ENCODE results near the gene IFI27L1. TPM values are rescaled to one million over a fixed set of nuclear protein-coding genes. Genes with fewer than 3 reads are reported as not detected.

IFI27L1 gene
- total RNA-seq, 1 experiment from 2014 or later: 14.7 TPM

- no peak overlapping the region for H3K27ac ChIP-seq (ENCODE audit: low read depth, low read length, poor library complexity, severe bottlenecking)
- no peak for TF ChIP-seq EZH2 (IDR thresholded peaks at IDR 0.05; ENCODE audit: borderline replicate concordance, low read depth, low read length, poor library complexity, severe bottlenecking)
- TF ChIP-seq CTCF (conservative IDR thresholded peaks at IDR 0.05; ENCODE audit: low read depth, low read length): peak; percentile 70
- CTCF ChIA-PET: interaction anchor here (0.7 to 1.1 kb wide), 2 partner anchors 60 to 85 kb away, joined by 6 to 9 read pairs; no protein-coding TSS in a partner anchor
- no peaks in the 10 kb centered on the region for H3K9me3 ChIP-seq (ENCODE audit: low read depth, low read length, poor library complexity, severe bottlenecking)
- H3K4me3 ChIP-seq (ENCODE audit: low read depth, low read length, poor library complexity, severe bottlenecking): no peak overlapping the region
- peaks cover 57% of the 10 kb centered on the region for H3K36me3 ChIP-seq (ENCODE audit: insufficient read depth, low read length, poor library complexity, severe bottlenecking)
- intact Hi-C loops (cut with micrococcal nuclease; ENCODE audit: unreplicated experiment): no loop called here
- POLR2A ChIA-PET (ENCODE audit: low non-redundant PET): interaction anchor here (0.6 kb wide), 1 partner anchor 25 kb away, joined by 3 read pairs; the partner anchor contains the start of gene OTUB2
- H3K4me1 ChIP-seq (ENCODE audit: insufficient read depth, low read length, poor library complexity, severe bottlenecking): peaks cover 30% of the 10 kb centered on the region
- DNase-seq (ENCODE audit: low spot score): peak; percentile 43
- BruUV-seq (replicated peaks): no TSS peak
- no peaks in the 10 kb centered on the region for H3K27me3 ChIP-seq (replicated peaks; ENCODE audit: insufficient read depth, low read depth, low read length, poor library complexity)
Observed at GRCh38 chr14:94051115-94051514, 30.0 kb upstream of the IFI27L1 start.

GRCh38 chr14:94051779-94052178 lies 29.3 kb upstream of the IFI27L1 start:
- H3K4me3 ChIP-seq (ENCODE audit: low read depth, low read length, poor library complexity, severe bottlenecking): no peak overlapping the region
- H3K9me3 ChIP-seq (ENCODE audit: low read depth, low read length, poor library complexity, severe bottlenecking): no peaks in the 10 kb centered on the region
- intact Hi-C loops (cut with micrococcal nuclease; ENCODE audit: unreplicated experiment): no loop called here
- H3K36me3 ChIP-seq (ENCODE audit: insufficient read depth, low read length, poor library complexity, severe bottlenecking): peaks cover 64% of the 10 kb centered on the region
- no peak for DNase-seq (ENCODE audit: low spot score)
- no TSS peak for BruUV-seq (replicated peaks)
- H3K27me3 ChIP-seq (replicated peaks; ENCODE audit: insufficient read depth, low read depth, low read length, poor library complexity): no peaks in the 10 kb centered on the region
- no peak for TF ChIP-seq EZH2 (IDR thresholded peaks at IDR 0.05; ENCODE audit: borderline replicate concordance, low read depth, low read length, poor library complexity, severe bottlenecking)
- TF ChIP-seq CTCF (conservative IDR thresholded peaks at IDR 0.05; ENCODE audit: low read depth, low read length): no peak
- CTCF ChIA-PET: interaction anchor here (0.5 to 1.1 kb wide), 2 partner anchors 81 to 85 kb away, joined by 4 to 9 read pairs; no protein-coding TSS in a partner anchor
- no peak overlapping the region for H3K27ac ChIP-seq (ENCODE audit: low read depth, low read length, poor library complexity, severe bottlenecking)
- POLR2A ChIA-PET (ENCODE audit: low non-redundant PET): no interaction called here
- H3K4me1 ChIP-seq (ENCODE audit: insufficient read depth, low read length, poor library complexity, severe bottlenecking): peaks cover 30% of the 10 kb centered on the region

DNA sequence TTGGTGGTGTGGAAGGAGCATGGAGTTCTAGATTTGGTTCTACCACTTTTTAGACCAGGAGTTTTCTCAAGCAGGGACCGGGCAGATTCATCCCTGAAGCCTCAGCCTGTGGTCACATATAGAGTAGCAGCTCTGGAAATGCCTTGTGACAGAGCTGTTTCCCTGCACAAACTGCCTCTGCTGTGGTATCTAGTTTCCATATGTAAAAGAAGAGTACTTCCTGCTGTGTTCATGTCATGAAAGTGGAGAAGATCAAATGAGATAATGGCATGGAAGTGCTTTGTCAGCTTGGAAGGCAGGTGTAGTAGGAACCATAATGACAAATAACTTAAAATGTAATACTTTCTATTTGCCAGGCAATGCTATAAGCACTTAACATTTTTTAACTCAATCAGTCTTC lies 28.9 kb upstream of the IFI27L1 start:
- POLR2A ChIA-PET (ENCODE audit: low non-redundant PET): no interaction called here
- no peak for DNase-seq (ENCODE audit: low spot score)

More for the DNA sequence above, 28.9 kb upstream of the IFI27L1 start:
- no peaks in the 10 kb centered on the region for H3K9me3 ChIP-seq (ENCODE audit: low read depth, low read length, poor library complexity, severe bottlenecking)
- BruUV-seq (replicated peaks): no TSS peak
- H3K4me3 ChIP-seq (ENCODE audit: low read depth, low read length, poor library complexity, severe bottlenecking): no peak overlapping the region
- intact Hi-C loops (cut with micrococcal nuclease; ENCODE audit: unreplicated experiment): no loop called here
- no peak overlapping the region for H3K27ac ChIP-seq (ENCODE audit: low read depth, low read length, poor library complexity, severe bottlenecking)
- CTCF ChIA-PET: interaction anchor here (0.5 kb wide), 1 partner anchor 81 kb away, joined by 4 read pairs; no protein-coding TSS in a partner anchor
- peaks cover 67% of the 10 kb centered on the region for H3K36me3 ChIP-seq (ENCODE audit: insufficient read depth, low read length, poor library complexity, severe bottlenecking)
- TF ChIP-seq CTCF (conservative IDR thresholded peaks at IDR 0.05; ENCODE audit: low read depth, low read length) (no peak), EZH2 (IDR thresholded peaks at IDR 0.05; ENCODE audit: borderline replicate concordance, low read depth, low read length, poor library complexity, severe bottlenecking) (no peak)
- no peaks in the 10 kb centered on the region for H3K27me3 ChIP-seq (replicated peaks; ENCODE audit: insufficient read depth, low read depth, low read length, poor library complexity)
- H3K4me1 ChIP-seq (ENCODE audit: insufficient read depth, low read length, poor library complexity, severe bottlenecking): peaks cover 30% of the 10 kb centered on the region

Measured in A673 (cell line).